ENCODE measurements around the gene CDK1. TPM values are rescaled to one million over a fixed set of nuclear protein-coding genes. Genes with fewer than 3 reads are reported as not detected.

Gene CDK1
- total and polyA plus RNA-seq, 10 of the 15 experiments (the other 5 are each of a cell fraction or from before 2014, with no cell fraction given) = 81.5 to 361 (median 133) TPM

DNA sequence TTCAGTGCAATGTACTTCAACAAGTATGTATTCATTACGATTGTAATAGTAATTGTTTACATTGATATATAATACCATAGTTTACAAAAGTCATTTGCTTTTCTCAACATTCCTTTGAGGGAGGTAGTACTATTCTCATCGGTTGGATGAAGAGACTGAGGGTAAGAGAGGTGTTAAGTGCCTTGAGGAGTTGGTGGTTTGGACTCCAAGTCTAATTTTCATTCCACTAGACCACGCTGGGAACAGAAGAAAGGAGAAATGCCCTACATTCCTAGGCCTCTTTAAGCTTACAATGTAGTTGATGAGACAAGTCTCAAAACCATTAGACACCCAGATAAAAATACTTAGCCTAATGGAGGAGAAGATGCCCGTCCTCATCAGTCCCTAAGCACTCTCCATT lies 28.6 kb downstream of the CDK1 start (continued):
- TF ChIP-seq RAD21 (IDR thresholded peaks at IDR 0.05; ENCODE audit: insufficient read depth, low read depth, low read length) (no peak), ZNF384 (IDR thresholded peaks at IDR 0.05; ENCODE audit: borderline replicate concordance, low read depth, low read length) (no peak), TCF7 (IDR thresholded peaks at IDR 0.05; ENCODE audit: borderline replicate concordance) (no peak), MYC (IDR thresholded peaks at IDR 0.05; ENCODE audit: insufficient read depth, insufficient read length, insufficient replicate concordance, low read length, severe bottlenecking) (no peak), MYB (IDR thresholded peaks at IDR 0.05; ENCODE audit: borderline replicate concordance, low read depth, low read length) (no peak), LARP7 (IDR thresholded peaks at IDR 0.05) (no peak)
- TF ChIP-seq, protein P1, sequence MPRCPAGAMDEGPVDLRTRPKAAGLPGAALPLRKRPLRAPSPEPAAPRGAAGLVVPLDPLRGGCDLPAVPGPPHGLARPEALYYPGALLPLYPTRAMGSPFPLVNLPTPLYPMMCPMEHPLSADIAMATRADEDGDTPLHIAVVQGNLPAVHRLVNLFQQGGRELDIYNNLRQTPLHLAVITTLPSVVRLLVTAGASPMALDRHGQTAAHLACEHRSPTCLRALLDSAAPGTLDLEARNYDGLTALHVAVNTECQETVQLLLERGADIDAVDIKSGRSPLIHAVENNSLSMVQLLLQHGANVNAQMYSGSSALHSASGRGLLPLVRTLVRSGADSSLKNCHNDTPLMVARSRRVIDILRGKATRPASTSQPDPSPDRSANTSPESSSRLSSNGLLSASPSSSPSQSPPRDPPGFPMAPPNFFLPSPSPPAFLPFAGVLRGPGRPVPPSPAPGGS (IDR thresholded peaks at IDR 0.05; ENCODE audit: borderline replicate concordance, insufficient read depth, low read depth, low read length, poor library complexity, severe bottlenecking) = no peak
- TF ChIP-seq, protein P2, sequence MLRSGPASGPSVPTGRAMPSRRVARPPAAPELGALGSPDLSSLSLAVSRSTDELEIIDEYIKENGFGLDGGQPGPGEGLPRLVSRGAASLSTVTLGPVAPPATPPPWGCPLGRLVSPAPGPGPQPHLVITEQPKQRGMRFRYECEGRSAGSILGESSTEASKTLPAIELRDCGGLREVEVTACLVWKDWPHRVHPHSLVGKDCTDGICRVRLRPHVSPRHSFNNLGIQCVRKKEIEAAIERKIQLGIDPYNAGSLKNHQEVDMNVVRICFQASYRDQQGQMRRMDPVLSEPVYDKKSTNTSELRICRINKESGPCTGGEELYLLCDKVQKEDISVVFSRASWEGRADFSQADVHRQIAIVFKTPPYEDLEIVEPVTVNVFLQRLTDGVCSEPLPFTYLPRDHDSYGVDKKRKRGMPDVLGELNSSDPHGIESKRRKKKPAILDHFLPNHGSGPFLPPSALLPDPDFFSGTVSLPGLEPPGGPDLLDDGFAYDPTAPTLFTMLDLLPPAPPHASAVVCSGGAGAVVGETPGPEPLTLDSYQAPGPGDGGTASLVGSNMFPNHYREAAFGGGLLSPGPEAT (IDR thresholded peaks at IDR 0.05; ENCODE audit: low read depth) = no peak
- TF ChIP-seq, protein P3, sequence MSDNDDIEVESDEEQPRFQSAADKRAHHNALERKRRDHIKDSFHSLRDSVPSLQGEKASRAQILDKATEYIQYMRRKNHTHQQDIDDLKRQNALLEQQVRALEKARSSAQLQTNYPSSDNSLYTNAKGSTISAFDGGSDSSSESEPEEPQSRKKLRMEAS (IDR thresholded peaks at IDR 0.05; ENCODE audit: low read depth, low read length) = no peak
- TF ChIP-seq, protein P4, sequence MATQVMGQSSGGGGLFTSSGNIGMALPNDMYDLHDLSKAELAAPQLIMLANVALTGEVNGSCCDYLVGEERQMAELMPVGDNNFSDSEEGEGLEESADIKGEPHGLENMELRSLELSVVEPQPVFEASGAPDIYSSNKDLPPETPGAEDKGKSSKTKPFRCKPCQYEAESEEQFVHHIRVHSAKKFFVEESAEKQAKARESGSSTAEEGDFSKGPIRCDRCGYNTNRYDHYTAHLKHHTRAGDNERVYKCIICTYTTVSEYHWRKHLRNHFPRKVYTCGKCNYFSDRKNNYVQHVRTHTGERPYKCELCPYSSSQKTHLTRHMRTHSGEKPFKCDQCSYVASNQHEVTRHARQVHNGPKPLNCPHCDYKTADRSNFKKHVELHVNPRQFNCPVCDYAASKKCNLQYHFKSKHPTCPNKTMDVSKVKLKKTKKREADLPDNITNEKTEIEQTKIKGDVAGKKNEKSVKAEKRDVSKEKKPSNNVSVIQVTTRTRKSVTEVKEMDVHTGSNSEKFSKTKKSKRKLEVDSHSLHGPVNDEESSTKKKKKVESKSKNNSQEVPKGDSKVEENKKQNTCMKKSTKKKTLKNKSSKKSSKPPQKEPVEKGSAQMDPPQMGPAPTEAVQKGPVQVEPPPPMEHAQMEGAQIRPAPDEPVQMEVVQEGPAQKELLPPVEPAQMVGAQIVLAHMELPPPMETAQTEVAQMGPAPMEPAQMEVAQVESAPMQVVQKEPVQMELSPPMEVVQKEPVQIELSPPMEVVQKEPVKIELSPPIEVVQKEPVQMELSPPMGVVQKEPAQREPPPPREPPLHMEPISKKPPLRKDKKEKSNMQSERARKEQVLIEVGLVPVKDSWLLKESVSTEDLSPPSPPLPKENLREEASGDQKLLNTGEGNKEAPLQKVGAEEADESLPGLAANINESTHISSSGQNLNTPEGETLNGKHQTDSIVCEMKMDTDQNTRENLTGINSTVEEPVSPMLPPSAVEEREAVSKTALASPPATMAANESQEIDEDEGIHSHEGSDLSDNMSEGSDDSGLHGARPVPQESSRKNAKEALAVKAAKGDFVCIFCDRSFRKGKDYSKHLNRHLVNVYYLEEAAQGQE (IDR thresholded peaks at IDR 0.05; ENCODE audit: low read depth, low read length) = no peak

Measured in GM12878 (cell line).